IMR-90 (cell line): ENCODE data around the gene TMEM53. TPM values are rescaled to one million over a fixed set of nuclear protein-coding genes. Genes with fewer than 3 reads are reported as not detected.

Experiments used
- ATAC-seq: fragments of 200-7000 bp; cut with Tn5 transposase; 2 replicates; pipeline ENCODE4 v1.9.1; 2020; ENCODE audit warnings: low read depth, mild to moderate bottlenecking, moderate library complexity
- BruUV-seq: library from RNA; stranded (reverse); fragments of 400-500 nt; replicated peaks from 2 replicates; lab custom pipeline; 2021; lab: Mats Ljungman, UMichigan
- CTCF ChIA-PET: fragments of 300-600 bp; formaldehyde crosslinking; extraction: SDS; loops from one replicate; lab custom pipeline; 2021; ENCODE audit warnings: antibody characterized with exemption; lab: Yijun Ruan, JAX
- POLR2A ChIA-PET: fragments of 300-600 bp; sonication (Branson Sonifier 250); formaldehyde crosslinking; loops from one replicate; lab custom pipeline; 2022; ENCODE audit warnings: antibody characterized with exemption; ENCODE audit not compliant: unreplicated experiment; lab: Charles Lee
- DNase-seq: peaks from one replicate; pipeline ENCODE4 v3.0.0; 2013
- H2AFZ ChIP-seq: replicated peaks from 2 replicates; pipeline ENCODE3; 2013; ENCODE audit warnings: low read length, mild to moderate bottlenecking; ENCODE audit not compliant: poor library complexity
- H2AK5ac ChIP-seq: 2 replicates; pipeline ENCODE4 v1.6.1; 2013; ENCODE audit warnings: low read depth, low read length, inconsistent platforms
- H2AK9ac ChIP-seq: replicated peaks from 2 replicates; pipeline ENCODE3; 2013; ENCODE audit warnings: mild to moderate bottlenecking, low read depth, low read length, moderate library complexity; ENCODE audit not compliant: poor library complexity
- H2BK120ac ChIP-seq: 2 replicates; pipeline ENCODE4 v1.6.1; 2013; ENCODE audit warnings: low read depth, low read length, inconsistent platforms
- H2BK15ac ChIP-seq: 3 replicates; pipeline ENCODE4 v1.6.1; 2013; ENCODE audit warnings: low read depth, low read length, inconsistent platforms
- H2BK20ac ChIP-seq: 2 replicates; pipeline ENCODE4 v1.6.1; 2013; ENCODE audit warnings: low read depth, mild to moderate bottlenecking, inconsistent platforms, low read length, moderate library complexity
- H2BK5ac ChIP-seq: 2 replicates; pipeline ENCODE4 v1.6.1; 2013; ENCODE audit warnings: mild to moderate bottlenecking, low read depth, low read length, inconsistent platforms; ENCODE audit not compliant: poor library complexity, severe bottlenecking
- H3K14ac ChIP-seq: replicated peaks from 2 replicates; pipeline ENCODE4 v1.6.1; 2013; ENCODE audit warnings: low read depth, low read length, inconsistent platforms
- H3K18ac ChIP-seq: 2 replicates; pipeline ENCODE4 v1.6.1; 2013; ENCODE audit warnings: low read depth, low read length, control low read depth
- H3K23ac ChIP-seq: 2 replicates; pipeline ENCODE4 v1.6.1; 2013; ENCODE audit warnings: low read depth, low read length, inconsistent platforms
- H3K27ac ChIP-seq: 2 replicates; pipeline ENCODE4 v1.5.1; 2013; ENCODE audit warnings: mild to moderate bottlenecking, control low read depth, low read length; ENCODE audit not compliant: insufficient read depth
- H3K27me3 ChIP-seq: 2 replicates; pipeline ENCODE4 v1.6.1; 2013; ENCODE audit warnings: low read length; ENCODE audit not compliant: control insufficient read depth, insufficient read depth
- H3K36me3 ChIP-seq: 2 replicates; pipeline ENCODE4 v1.6.1; 2013; ENCODE audit warnings: low read length, mixed read lengths; ENCODE audit not compliant: control insufficient read depth, insufficient read depth
- H3K4ac ChIP-seq: 2 replicates; pipeline ENCODE4 v1.6.1; 2013; ENCODE audit warnings: low read depth, low read length, inconsistent platforms
- H3K4me1 ChIP-seq: 2 replicates; pipeline ENCODE4 v1.6.1; 2013; ENCODE audit warnings: low read length, mixed read lengths; ENCODE audit not compliant: control insufficient read depth, insufficient read depth
- H3K4me2 ChIP-seq: 2 replicates; pipeline ENCODE4 v1.6.1; 2013; ENCODE audit warnings: low read depth, mild to moderate bottlenecking, control low read depth, low read length, moderate library complexity
- H3K4me3 ChIP-seq: 2 replicates; pipeline ENCODE4 v1.5.1; 2013; ENCODE audit warnings: low read depth, mild to moderate bottlenecking, control low read depth, low read length, moderate library complexity; ENCODE audit not compliant: insufficient read depth
- H3K56ac ChIP-seq: 2 replicates; pipeline ENCODE4 v1.6.1; 2013; ENCODE audit warnings: low read length, inconsistent platforms; ENCODE audit not compliant: insufficient read depth; ENCODE audit errors: extremely low read depth
- H3K79me1 ChIP-seq, 2 experiments: 2 replicates each; pipeline ENCODE4 v1.6.1; 2013; ENCODE audit warnings: low read length in 2 of 2, inconsistent platforms in 1 of 2, low read depth in 1 of 2
- H3K9ac ChIP-seq: 2 replicates; pipeline ENCODE4 v1.6.1; 2013; ENCODE audit warnings: low read depth, low read length, control low read depth
- H3K9me1 ChIP-seq: 2 replicates; pipeline ENCODE4 v1.6.1; 2013; ENCODE audit warnings: low read length, inconsistent platforms; ENCODE audit not compliant: insufficient read depth
- H3K9me3 ChIP-seq: 2 replicates; pipeline ENCODE4 v1.6.1; 2013; ENCODE audit warnings: low read length; ENCODE audit not compliant: control insufficient read depth, insufficient read depth
- H4K20me1 ChIP-seq: 2 replicates; pipeline ENCODE4 v1.6.1; 2013; ENCODE audit warnings: low read length, inconsistent platforms; ENCODE audit not compliant: insufficient read depth
- H4K5ac ChIP-seq: 2 replicates; pipeline ENCODE4 v1.6.1; 2013; ENCODE audit warnings: mild to moderate bottlenecking, low read depth, low read length, control low read depth
- H4K8ac ChIP-seq, 2 experiments: 2 replicates each; pipeline ENCODE4 v1.6.1; 2013; ENCODE audit warnings: low read depth in 2 of 2, low read length in 2 of 2, control low read depth in 1 of 2, inconsistent platforms in 1 of 2
- H4K91ac ChIP-seq: 2 replicates; pipeline ENCODE4 v1.6.1; 2013; ENCODE audit warnings: low read depth, low read length, inconsistent platforms; ENCODE audit not compliant: insufficient read depth
- CEBPB ChIP-seq: IDR thresholded peaks from 2 replicates; pipeline ENCODE4 v1.6.1; 2012; ENCODE audit warnings: low read depth, low read length, improper control_type of control experiment
- CHD1 ChIP-seq: IDR thresholded peaks from 2 replicates; pipeline ENCODE4 v1.6.1; 2012; ENCODE audit warnings: low read depth, low read length, improper control_type of control experiment
- RAD21 ChIP-seq: IDR thresholded peaks from 2 replicates; pipeline ENCODE4 v1.6.1; 2012; ENCODE audit warnings: low read length, improper control_type of control experiment
- WGBS, 2 experiments: methylation state at CpG; one replicate each; pipeline versions ENCODE4 v1.1.5 to v1.1.7; 2013; ENCODE audit warnings: missing lambda C conversion rate in 2 of 2; ENCODE audit not compliant: insufficient read length in 1 of 2; ENCODE audit errors: extremely low coverage in 2 of 2; 5-methylcytosine and 5-hydroxymethylcytosine counted together
- dilution Hi-C: fragments of 300-500 bp; cut with HindIII; formaldehyde crosslinking; loops from one replicate; pipeline ENCODE4 v1.14.3; 2018; ENCODE audit warnings: low sequenced_read_pairs; ENCODE audit not compliant: unreplicated experiment
- in situ Hi-C: fragments of 300-500 bp; cut with MboI; formaldehyde crosslinking; loops from 3 replicates; pipeline ENCODE4 v1.14.3; 2019; ENCODE audit warnings: low sequenced_read_pairs, inconsistent platforms, mixed read lengths
- intact Hi-C: fragments of 100-400 bp; cut with micrococcal nuclease; formaldehyde crosslinking; loops from 2 replicates; pipeline ENCODE4 v1.10.0; 2022
- polyA plus RNA-seq, 3 experiments: library from polyadenylated mRNA; depleted of rRNA; stranded (reverse); fragments of >200 nt; gene quantifications; 2 replicates each; pipeline ENCODE4 v1.2.3, GENCODE V29; 2012; ENCODE audit warnings: low replicate concordance in 1 of 3
- total RNA-seq: library from RNA; depleted of rRNA; stranded (reverse); fragments of >200 nt; gene quantifications from 2 replicates; pipeline ENCODE4 v1.2.3, GENCODE V29; 2012
- TF ChIP-seq, protein P1 (sequence below): fragments of 150-350 bp; IDR thresholded peaks from 2 replicates; pipeline ENCODE4 v1.6.1; 2017; ENCODE audit warnings: mild to moderate bottlenecking, antibody characterized with exemption, low read length, low read depth

Gene TMEM53
- total and polyA plus RNA-seq, 2 of the 4 experiments (the other 2 are of a cell fraction): 2.7 to 6.3 TPM

DNA sequence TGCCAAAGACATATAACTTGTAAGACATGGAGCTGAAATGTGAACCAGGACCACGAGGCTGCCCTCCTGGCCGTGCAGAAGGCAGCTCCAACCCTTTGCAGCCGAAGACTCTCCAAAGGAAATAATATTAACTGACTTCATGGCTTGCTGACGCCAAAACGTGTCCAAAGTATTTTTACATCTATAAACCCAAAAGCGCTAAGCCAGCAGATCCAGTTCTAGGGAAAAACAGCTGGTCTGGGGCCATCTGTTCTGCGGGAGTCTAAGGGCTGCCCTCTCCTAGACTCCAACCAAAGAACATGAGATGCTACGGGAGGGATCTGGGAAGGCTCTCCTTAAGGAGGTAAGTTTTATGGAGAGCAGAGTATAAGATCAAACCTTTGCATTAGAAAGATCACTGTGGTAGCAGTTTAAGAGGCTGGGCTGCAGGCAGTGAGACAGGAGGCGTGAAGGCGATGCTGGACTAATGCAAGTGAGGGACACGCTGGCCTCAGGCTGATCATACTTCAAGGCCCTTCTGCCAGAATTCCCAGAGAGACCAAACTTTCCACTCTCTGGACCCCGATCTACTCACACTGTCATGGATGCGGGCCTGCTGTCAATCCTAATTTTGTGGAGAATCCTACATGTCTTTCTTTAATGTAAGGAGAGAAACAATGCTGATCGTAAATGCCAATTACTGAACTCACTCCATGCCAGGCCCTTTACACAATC lies 1.2 kb downstream of the TMEM53 start:
- Histone ChIP-seq H3K36me3 (no peaks in the 10 kb centered on the region), H2BK20ac (no peak overlapping the region), H2AK5ac (no peak overlapping the region), H2BK120ac (no peak overlapping the region), H4K20me1 (no peaks in the 10 kb centered on the region), H3K4me1 (peaks cover 6% of the 10 kb centered on the region), H3K79me1 (peaks cover 5 to 10% of the 10 kb centered on the region in 2 experiments; a peak in 2 of 4 replicates), H3K56ac (peak overlapping the region; percentile 20; the same call in 1 of the 2 replicates), H3K9me3 (no peaks in the 10 kb centered on the region), H4K5ac (peak overlapping the region; percentile 79), H3K14ac (peak overlapping the region; percentile 63; the same call in 1 of the 2 replicates), H3K4me2 (peak overlapping the region; percentile 45), H3K4me3 (peak overlapping the region; percentile 79), H3K18ac (no peak overlapping the region), H3K27ac (no peak overlapping the region), H3K9me1 (peaks cover 6% of the 10 kb centered on the region), H3K4ac (peak overlapping the region; percentile 51; the same call in 1 of the 2 replicates), H2AFZ (peak overlapping the region; percentile 92), H3K9ac (peak overlapping the region; percentile 64), H2BK5ac (no peak overlapping the region), H4K8ac (peak overlapping the region; percentile 61 to 79; a peak in 3 of 4 replicates), H3K27me3 (no peaks in the 10 kb centered on the region), H2BK15ac (no peak overlapping the region), H3K23ac (no peak overlapping the region), H4K91ac (no peak overlapping the region), H2AK9ac (peak overlapping the region; percentile 33)
- TF ChIP-seq CHD1: no peak
- TF ChIP-seq CEBPB: no peak
- TF ChIP-seq RAD21: no peak
- TF ChIP-seq, protein P1, sequence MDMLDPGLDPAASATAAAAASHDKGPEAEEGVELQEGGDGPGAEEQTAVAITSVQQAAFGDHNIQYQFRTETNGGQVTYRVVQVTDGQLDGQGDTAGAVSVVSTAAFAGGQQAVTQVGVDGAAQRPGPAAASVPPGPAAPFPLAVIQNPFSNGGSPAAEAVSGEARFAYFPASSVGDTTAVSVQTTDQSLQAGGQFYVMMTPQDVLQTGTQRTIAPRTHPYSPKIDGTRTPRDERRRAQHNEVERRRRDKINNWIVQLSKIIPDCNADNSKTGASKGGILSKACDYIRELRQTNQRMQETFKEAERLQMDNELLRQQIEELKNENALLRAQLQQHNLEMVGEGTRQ: no peak
- ATAC-seq (no peak), DNase-seq (no peak)
- ChIA-PET POLR2A (no interaction called here), CTCF (interaction anchor here (0.6 kb wide), 4 partner anchors 31 to 1231 kb away, joined by 3 to 4 read pairs (median 3); no protein-coding TSS in a partner anchor)
- in situ Hi-C loops (no loop called here), intact Hi-C loops (no loop called here), dilution Hi-C loops (no loop called here)
- 93% methylated on average over 4 of the region's 14 CpGs; no CpG with 5 or more reads in 1 of the 2 experiments for WGBS, 2 experiments
- BruUV-seq: no TSS peak
